SU-DHL-6 (cell line): ENCODE data around the gene MBD3L5.
"Not testable (repeated sequence)": the region's sequence is repeated elsewhere in the genome, so short reads cannot be mapped to it uniquely, and the experiment has no call there.

Source experiments
- H2AFZ ChIP-seq: fragments of 200-600 bp; sonication (generic); 2 replicates; pipeline ENCODE4 v1.6.1; 2014; ENCODE audit warnings: low read depth, mild to moderate bottlenecking, moderate library complexity, mixed read lengths, antibody characterized with exemption, low read length; ENCODE audit not compliant: severe bottlenecking
- H3F3A ChIP-seq: fragments of 200-600 bp; shearing (Covaris generic); 2 replicates; pipeline ENCODE4 v1.6.0; 2016; ENCODE audit warnings: antibody characterized with exemption, mild to moderate bottlenecking; ENCODE audit not compliant: insufficient read depth
- H3K27ac ChIP-seq: fragments of 200-600 bp; sonication (generic); 2 replicates; pipeline ENCODE4 v1.5.1; 2016; ENCODE audit warnings: low read depth, mild to moderate bottlenecking, low read length, moderate library complexity, mixed read lengths
- H3K27me3 ChIP-seq: fragments of 200-600 bp; sonication (generic), shearing (Covaris generic); 2 replicates; pipeline ENCODE4 v1.6.0; 2014; ENCODE audit warnings: mild to moderate bottlenecking, low read length
- H3K36me3 ChIP-seq: fragments of 200-600 bp; sonication (generic); 2 replicates; pipeline ENCODE4 v1.6.1; 2014; ENCODE audit warnings: mild to moderate bottlenecking, low read length, mixed read lengths
- H3K4me2 ChIP-seq: fragments of 300-600, 200-600 bp; shearing (Covaris generic), sonication (generic); 2 replicates; pipeline ENCODE4 v1.6.0; 2014; ENCODE audit warnings: low read length, low read depth, mild to moderate bottlenecking; ENCODE audit not compliant: poor library complexity, severe bottlenecking
- H3K4me3 ChIP-seq: fragments of 200-600 bp; sonication (generic); 2 replicates; pipeline ENCODE4 v1.5.1; 2014; ENCODE audit warnings: antibody characterized with exemption, low read length, mild to moderate bottlenecking, mixed read lengths; ENCODE audit not compliant: insufficient read depth, poor library complexity, severe bottlenecking
- H3K79me2 ChIP-seq: fragments of 200-600 bp; sonication (generic); 2 replicates; pipeline ENCODE4 v1.6.1; 2014; ENCODE audit warnings: mild to moderate bottlenecking, low read length, moderate library complexity; ENCODE audit not compliant: insufficient read depth
- H3K9ac ChIP-seq: fragments of 200-600 bp; sonication (generic); 2 replicates; pipeline ENCODE4 v1.7.0; 2014; ENCODE audit warnings: mild to moderate bottlenecking, low read length
- H3K9me2 ChIP-seq: fragments of 200-600 bp; sonication (generic); replicated peaks from 2 replicates; pipeline ENCODE4 v1.6.1; 2014; ENCODE audit warnings: low read length; ENCODE audit not compliant: insufficient read depth
- H3K9me3 ChIP-seq: fragments of 200-600 bp; sonication (generic); 2 replicates; pipeline ENCODE4 v1.6.1; 2014; ENCODE audit warnings: low read length, mixed read lengths; ENCODE audit not compliant: insufficient read depth
- H4K20me1 ChIP-seq: fragments of 200-600 bp; sonication (generic); 2 replicates; pipeline ENCODE4 v1.6.1; 2014; ENCODE audit warnings: low read depth, mild to moderate bottlenecking, antibody characterized with exemption, low read length, moderate library complexity, mixed read lengths
- EZH2phosphoT487 ChIP-seq: fragments of 200-600 bp; sonication (generic), shearing (Covaris generic); conservative IDR thresholded peaks from 2 replicates; pipeline ENCODE4 v1.6.1; 2018; ENCODE audit warnings: mild to moderate bottlenecking, antibody characterized with exemption, low read length, moderate library complexity, mixed read lengths
- TF ChIP-seq, protein P1 (sequence below): fragments of 200-600 bp; sonication (generic); IDR thresholded peaks from one replicate; pipeline ENCODE4 v1.5.1; 2017; ENCODE audit warnings: antibody characterized with exemption, mild to moderate bottlenecking, low read length, moderate library complexity; ENCODE audit not compliant: insufficient read depth, poor library complexity, severe bottlenecking

MBD3L5 gene

DNA sequence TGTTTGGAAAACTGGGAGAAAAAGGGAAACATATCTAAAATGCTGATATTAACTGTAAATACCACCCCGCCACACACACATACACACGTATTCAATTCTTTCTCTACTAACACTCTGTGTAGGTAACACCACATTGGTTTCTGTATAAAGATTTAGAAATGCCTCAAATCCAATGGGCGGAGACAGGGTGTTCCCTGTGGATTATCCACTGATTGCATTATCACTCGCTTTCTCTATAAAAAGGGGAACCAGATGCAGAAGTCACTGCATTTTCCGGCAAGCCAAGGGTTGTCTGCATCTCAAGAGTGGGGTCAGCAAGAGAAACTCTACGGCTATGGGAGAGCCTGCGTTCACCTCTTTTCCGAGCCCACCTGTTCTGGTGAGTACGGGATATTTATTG, at the start of gene MBD3L5:
TSS of gene MBD3L5 (plus strand) at position 301 of the 400 bp plus-strand sequence. CDS start at position 335, 34 bp downstream.
- H3F3A ChIP-seq, H3K4me2 ChIP-seq, H4K20me1 ChIP-seq, H3K27me3 ChIP-seq, H3K4me3 ChIP-seq, H3K9ac ChIP-seq, H3K27ac ChIP-seq, H3K9me3 ChIP-seq, H3K36me3 ChIP-seq, H3K9me2 ChIP-seq, H3K79me2 ChIP-seq, H2AFZ ChIP-seq: not testable (repeated sequence)

DNA sequence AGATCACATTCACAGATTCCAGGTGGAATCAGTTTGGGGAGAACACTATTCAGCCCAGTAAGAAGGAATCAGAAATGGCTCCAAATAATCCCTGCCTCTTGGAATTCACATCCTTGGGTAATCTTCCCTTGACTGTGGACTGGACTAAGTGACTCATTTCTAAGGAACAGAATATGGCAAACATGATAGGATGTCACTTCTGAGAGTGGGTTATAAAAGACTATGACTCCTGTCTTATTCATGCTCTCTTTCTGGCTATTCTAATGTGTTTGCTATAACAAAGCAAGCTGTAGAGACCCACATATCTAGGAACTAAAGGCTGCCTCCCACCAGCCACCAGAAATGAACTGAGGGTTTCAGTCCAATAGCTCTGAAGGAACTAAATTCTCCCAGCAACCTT, 46.9 kb upstream of the MBD3L5 start:
- no peaks in the 10 kb centered on the region for H3K27me3 ChIP-seq
- no peak overlapping the region for H3K27ac ChIP-seq
- no peak overlapping the region for H2AFZ ChIP-seq
- no peak for TF ChIP-seq EZH2phosphoT487
- TF ChIP-seq, protein P1, sequence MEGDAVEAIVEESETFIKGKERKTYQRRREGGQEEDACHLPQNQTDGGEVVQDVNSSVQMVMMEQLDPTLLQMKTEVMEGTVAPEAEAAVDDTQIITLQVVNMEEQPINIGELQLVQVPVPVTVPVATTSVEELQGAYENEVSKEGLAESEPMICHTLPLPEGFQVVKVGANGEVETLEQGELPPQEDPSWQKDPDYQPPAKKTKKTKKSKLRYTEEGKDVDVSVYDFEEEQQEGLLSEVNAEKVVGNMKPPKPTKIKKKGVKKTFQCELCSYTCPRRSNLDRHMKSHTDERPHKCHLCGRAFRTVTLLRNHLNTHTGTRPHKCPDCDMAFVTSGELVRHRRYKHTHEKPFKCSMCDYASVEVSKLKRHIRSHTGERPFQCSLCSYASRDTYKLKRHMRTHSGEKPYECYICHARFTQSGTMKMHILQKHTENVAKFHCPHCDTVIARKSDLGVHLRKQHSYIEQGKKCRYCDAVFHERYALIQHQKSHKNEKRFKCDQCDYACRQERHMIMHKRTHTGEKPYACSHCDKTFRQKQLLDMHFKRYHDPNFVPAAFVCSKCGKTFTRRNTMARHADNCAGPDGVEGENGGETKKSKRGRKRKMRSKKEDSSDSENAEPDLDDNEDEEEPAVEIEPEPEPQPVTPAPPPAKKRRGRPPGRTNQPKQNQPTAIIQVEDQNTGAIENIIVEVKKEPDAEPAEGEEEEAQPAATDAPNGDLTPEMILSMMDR = no peak
- no peaks in the 10 kb centered on the region for H3K9me2 ChIP-seq
- H3K4me3 ChIP-seq = no peak overlapping the region
- H4K20me1 ChIP-seq = no peaks in the 10 kb centered on the region
- H3K36me3 ChIP-seq = no peaks in the 10 kb centered on the region
- no peak overlapping the region for H3K4me2 ChIP-seq
- no peaks in the 10 kb centered on the region for H3F3A ChIP-seq
- H3K9ac ChIP-seq = no peak overlapping the region
- 0 out of 2 replicates have a peak, but pooled peaks cover 2% of the 10 kb centered on the region for H3K9me3 ChIP-seq
- H3K79me2 ChIP-seq = no peaks in the 10 kb centered on the region

DNA sequence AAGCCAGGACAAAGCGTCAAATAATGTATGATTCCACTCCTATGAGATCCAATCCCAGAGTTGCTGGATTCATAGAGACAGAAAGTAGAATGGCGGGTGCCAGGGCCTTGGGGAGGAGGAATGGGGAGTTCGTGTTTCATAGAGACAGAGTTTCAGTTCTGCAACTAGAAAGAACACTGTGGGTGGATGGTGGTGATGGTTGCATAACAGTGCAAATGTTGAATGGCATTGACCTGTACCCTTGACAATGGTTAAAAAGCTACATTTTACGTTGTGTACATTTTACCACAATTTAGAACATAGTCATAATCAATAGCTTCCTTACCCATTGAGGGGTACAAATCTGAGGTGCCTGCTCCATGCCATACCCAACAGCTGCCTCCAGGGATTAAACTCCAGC, 42.5 kb upstream of the MBD3L5 start:
- H2AFZ ChIP-seq = no peak overlapping the region
- H3K4me3 ChIP-seq = no peak overlapping the region
- no peak overlapping the region for H3K4me2 ChIP-seq
- TF ChIP-seq, protein P1 = no peak
- no peak for TF ChIP-seq EZH2phosphoT487
- H3K36me3 ChIP-seq = no peaks in the 10 kb centered on the region
- no peaks in the 10 kb centered on the region for H3K9me2 ChIP-seq
- H3K27me3 ChIP-seq = no peaks in the 10 kb centered on the region
- H3F3A ChIP-seq = no peaks in the 10 kb centered on the region
- H3K9ac ChIP-seq = no peak overlapping the region
- H3K79me2 ChIP-seq = no peaks in the 10 kb centered on the region
- H3K27ac ChIP-seq = no peak overlapping the region
- no peaks in the 10 kb centered on the region for H3K9me3 ChIP-seq
- no peaks in the 10 kb centered on the region for H4K20me1 ChIP-seq

DNA sequence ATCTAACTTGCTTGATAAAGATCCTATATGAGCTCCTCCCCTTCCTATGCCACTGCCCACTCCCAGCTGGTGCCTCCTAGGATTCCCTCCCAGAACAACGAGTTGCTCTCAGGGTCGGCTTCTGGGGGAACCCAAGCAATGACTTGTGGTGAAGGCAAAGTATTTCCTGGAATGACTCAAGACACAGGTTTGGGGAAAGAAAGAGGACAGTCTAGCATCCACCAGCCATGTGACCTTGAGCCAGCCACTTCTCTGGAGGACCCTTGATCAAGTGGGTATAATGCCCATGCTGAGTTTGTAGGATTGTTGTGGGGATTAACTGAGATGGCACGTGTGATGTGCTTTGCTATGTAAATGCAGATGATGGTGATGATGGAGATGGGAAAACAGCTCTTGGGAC, 42.1 kb upstream of the MBD3L5 start:
- Histone ChIP-seq H2AFZ (no peak overlapping the region), H3K79me2 (no peaks in the 10 kb centered on the region), H3K9me2 (no peaks in the 10 kb centered on the region), H3K27me3 (no peaks in the 10 kb centered on the region), H3K9me3 (no peaks in the 10 kb centered on the region), H3K9ac (no peak overlapping the region), H3K4me2 (no peak overlapping the region), H3K4me3 (no peak overlapping the region), H3K27ac (no peak overlapping the region), H3F3A (no peaks in the 10 kb centered on the region), H4K20me1 (no peaks in the 10 kb centered on the region), H3K36me3 (no peaks in the 10 kb centered on the region)
- TF ChIP-seq, protein P1 = no peak
- no peak for TF ChIP-seq EZH2phosphoT487
